ENCODE measurements around the gene ZSCAN31.
A peak's percentile ranks its signal among the peaks of the same experiment; 100 is the strongest.
"Not testable (repeated sequence)": the region's sequence is repeated elsewhere in the genome, so short reads cannot be mapped to it uniquely, and the experiment has no call there.

Gene ZSCAN31

GRCh38 chr6:28335564-28336283 lies at the start of gene ZSCAN31:
ZSCAN31 (minus strand) TSS chr6:28336148; CDS start chr6:28329683, 6,465 bp downstream.
- DNase-seq = peak; percentile 96 to 97

GRCh38 chr6:28384143-28384533 lies 48.2 kb upstream of the ZSCAN31 start:
- DNase-seq = no peak

- no peak for DNase-seq
These were observed 47.5 kb upstream of the ZSCAN31 start for GRCh38 chr6:28383235-28384142.

- no peak for DNase-seq
These were observed 44.4 kb upstream of the ZSCAN31 start for GRCh38 chr6:28380381-28380780.

- no peak for DNase-seq
These were observed 42.7 kb upstream of the ZSCAN31 start for GRCh38 chr6:28378644-28379043.

GRCh38 chr6:28377879-28378278 lies 41.9 kb upstream of the ZSCAN31 start:
- DNase-seq = no peak

GRCh38 chr6:28373925-28374324 lies 38.0 kb upstream of the ZSCAN31 start:
- no peak for DNase-seq

- no peak for DNase-seq
These were observed 35.9 kb upstream of the ZSCAN31 start for GRCh38 chr6:28371706-28372451.

GRCh38 chr6:28371280-28371679 lies 35.3 kb upstream of the ZSCAN31 start:
- DNase-seq = no peak

GRCh38 chr6:28370440-28370839 lies 34.5 kb upstream of the ZSCAN31 start:
- DNase-seq = no peak

- no peak for DNase-seq
These were observed 33.5 kb upstream of the ZSCAN31 start for GRCh38 chr6:28369463-28369862.

GRCh38 chr6:28368522-28368921 lies 32.6 kb upstream of the ZSCAN31 start:
- DNase-seq = no peak

- DNase-seq = not testable (repeated sequence)
These were observed 29.6 kb upstream of the ZSCAN31 start for GRCh38 chr6:28365590-28365989.

- DNase-seq = no peak
These were observed 25.0 kb upstream of the ZSCAN31 start for GRCh38 chr6:28360961-28361360.

- DNase-seq = not testable (repeated sequence)
These were observed 23.6 kb upstream of the ZSCAN31 start for GRCh38 chr6:28359562-28359961.

GRCh38 chr6:28357036-28357435 lies 21.1 kb upstream of the ZSCAN31 start:
- DNase-seq = no peak

- DNase-seq = no peak
These were observed 20.7 kb upstream of the ZSCAN31 start for GRCh38 chr6:28356666-28357020.

- DNase-seq = peak; percentile 72 to 85
These were observed 20.1 kb upstream of the ZSCAN31 start for GRCh38 chr6:28355743-28356665.

- no peak for DNase-seq
These were observed 19.0 kb upstream of the ZSCAN31 start for GRCh38 chr6:28354688-28355554.

- no peak for DNase-seq
These were observed 18.2 kb upstream of the ZSCAN31 start for GRCh38 chr6:28353981-28354676.

GRCh38 chr6:28353356-28353755 lies 17.4 kb upstream of the ZSCAN31 start:
- DNase-seq = no peak
